Right atrium auricular region (tissue), 2 donors: ENCODE results near the gene NPPA. TPM values are rescaled to one million over a fixed set of nuclear protein-coding genes. Genes with fewer than 3 reads are reported as not detected.

Experiments
- DNase-seq: peaks from one replicate; pipeline ENCODE4 v3.0.0-alpha.2; 2019; ENCODE audit warnings: low spot score
- H3K27ac ChIP-seq, 2 donors: fragments of 200-600 bp; sonication (generic); 1 replicate in 1 of 2; 2 replicates in 1 of 2; pipeline ENCODE4 v1.5.1; 2016 to 2019
- H3K27me3 ChIP-seq, 2 donors: fragments of 200-600 bp; sonication (generic); one replicate each; pipeline versions ENCODE4 v1.5.1 to v1.6.0; 2017 to 2019
- H3K36me3 ChIP-seq: fragments of 200-600 bp; sonication (generic); one replicate; pipeline ENCODE4 v1.5.1; 2016
- H3K4me1 ChIP-seq, 2 donors: fragments of 200-600 bp; sonication (generic); one replicate each; pipeline versions ENCODE4 v1.5.1 to v1.6.0; 2017 to 2019
- H3K4me3 ChIP-seq, 2 donors: fragments of 200-600 bp; sonication (generic); 1 replicate in 1 of 2; 2 replicates in 1 of 2; pipeline ENCODE4 v1.5.1; 2017 to 2019; ENCODE audit warnings: mild to moderate bottlenecking in 1 of 2, moderate library complexity in 1 of 2
- H3K9me3 ChIP-seq, 2 donors: fragments of 200-600 bp; sonication (generic); one replicate each; pipeline ENCODE4 v1.5.1; 2019
- CTCF ChIP-seq, 2 donors: fragments of 200-600 bp; sonication (generic); IDR thresholded peaks; one replicate each; pipeline ENCODE4 v1.5.1; 2019; ENCODE audit warnings: antibody characterized with exemption in 2 of 2
- total RNA-seq, 2 donors: library from RNA; depleted of rRNA; stranded (reverse); fragments of >200 nt; gene quantifications; one replicate each; pipeline ENCODE4 v1.1.0, GENCODE V29; 2016

The NPPA gene
- total RNA-seq, 2 donors from 2014 or later: 98,870 to 132,613 TPM

GRCh38 chr1:11839727-11840705, 7.6 kb downstream of the NPPA start:
- peaks cover 72% of the 10 kb centered on the region for H3K36me3 ChIP-seq
- H3K9me3 ChIP-seq: no peaks in the 10 kb centered on the region
- H3K27ac ChIP-seq: peak overlapping the region; percentile 85 to 92
- H3K27me3 ChIP-seq: no peaks in the 10 kb centered on the region
- DNase-seq: no peak
- H3K4me3 ChIP-seq: no peak overlapping the region
- peaks cover 0 to 44% of the 10 kb centered on the region in 2 donors for H3K4me1 ChIP-seq
- no peak for TF ChIP-seq CTCF (IDR thresholded peaks at IDR 0.05)

GRCh38 chr1:11838349-11839272, 9.0 kb downstream of the NPPA start:
- Histone ChIP-seq H3K27me3 (no peaks in the 10 kb centered on the region), H3K27ac (peak overlapping the region; percentile 85 to 92), H3K36me3 (peaks cover 85% of the 10 kb centered on the region), H3K4me3 (no peak overlapping the region), H3K9me3 (no peaks in the 10 kb centered on the region), H3K4me1 (peaks cover 0 to 44% of the 10 kb centered on the region in 2 donors)
- TF ChIP-seq CTCF (IDR thresholded peaks at IDR 0.05): peak; percentile 94 to 99
- DNase-seq: no peak

GRCh38 chr1:11837767-11838348, 9.7 kb downstream of the NPPA start:
- DNase-seq: no peak
- H3K27me3 ChIP-seq: no peaks in the 10 kb centered on the region
- no peaks in the 10 kb centered on the region for H3K9me3 ChIP-seq
- no peak overlapping the region for H3K4me3 ChIP-seq
- no peak for TF ChIP-seq CTCF (IDR thresholded peaks at IDR 0.05)
- peaks cover 91% of the 10 kb centered on the region for H3K36me3 ChIP-seq
- no peak overlapping the region for H3K27ac ChIP-seq
- H3K4me1 ChIP-seq: peaks cover 0 to 38% of the 10 kb centered on the region in 2 donors

- H3K27me3 ChIP-seq: no peaks in the 10 kb centered on the region
- no peak overlapping the region for H3K27ac ChIP-seq
- peaks cover 94% of the 10 kb centered on the region for H3K36me3 ChIP-seq
- peaks cover 0 to 31% of the 10 kb centered on the region in 2 donors for H3K4me1 ChIP-seq
- no peak for TF ChIP-seq CTCF (IDR thresholded peaks at IDR 0.05)
- no peak overlapping the region for H3K4me3 ChIP-seq
- H3K9me3 ChIP-seq: no peaks in the 10 kb centered on the region
- DNase-seq: no peak
These were observed 10.4 kb downstream of the NPPA start for GRCh38 chr1:11836955-11837766.
